GM12878 (cell line): ENCODE data around the gene PKN3. TPM values are rescaled to one million over a fixed set of nuclear protein-coding genes. Genes with fewer than 3 reads are reported as not detected.

Source experiments
- ATAC-seq: fragments of 200-7000 bp; cut with Tn5 transposase; 3 replicates; pipeline ENCODE4 v1.9.1; 2020; ENCODE audit warnings: mild to moderate bottlenecking, moderate library complexity
- BruUV-seq: library from RNA; stranded (reverse); fragments of 400-500 nt; replicated peaks from 2 replicates; lab custom pipeline; 2021; lab: Mats Ljungman, UMichigan
- CTCF ChIA-PET: fragments of 300-600 bp; sonication (Branson Sonifier 250); formaldehyde crosslinking; extraction: SDS; loops from one replicate; lab custom pipeline; 2021; ENCODE audit warnings: inconsistent platforms; lab: Yijun Ruan, JAX
- POLR2A ChIA-PET: fragments of 350-600 bp; formaldehyde crosslinking; extraction: SDS; loops from one replicate; lab custom pipeline; 2021; ENCODE audit warnings: inconsistent platforms; lab: Charles Lee
- RAD21 ChIA-PET: fragments of 300-600 bp; sonication (Branson Sonifier 250); formaldehyde crosslinking; loops from one replicate; lab custom pipeline; 2023; ENCODE audit warnings: antibody characterized with exemption; ENCODE audit not compliant: unreplicated experiment; lab: Charles Lee
- SMC1A ChIA-PET: fragments of 300-600 bp; sonication (Branson Sonifier 250); formaldehyde crosslinking; loops from one replicate; lab custom pipeline; 2023; ENCODE audit not compliant: unreplicated experiment, uncharacterized antibody; lab: Charles Lee
- DNase-seq: peaks from one replicate; pipeline ENCODE4 v3.0.0-alpha.2; 2011; ENCODE audit warnings: low read depth, low spot score
- FAIRE-seq: peaks from 3 replicates; lab custom pipeline; 2011; peaks lifted over from hg19 to GRCh38; lab: Jason Lieb, UNC
- H2AFZ ChIP-seq: 2 replicates; pipeline ENCODE4 v1.6.0; 2011; ENCODE audit warnings: low read depth, low read length, control low read depth; ENCODE audit not compliant: control insufficient read depth
- H3K27ac ChIP-seq: 2 replicates; pipeline ENCODE4 v1.5.1; 2011; ENCODE audit warnings: control low read depth; ENCODE audit not compliant: control insufficient read depth, insufficient read depth
- H3K27me3 ChIP-seq, 2 experiments: replicated peaks in 1 of 2; 2 replicates each; pipeline versions ENCODE4 v1.6.0 to v1.6.1; 2011; ENCODE audit warnings: low read length in 1 of 2; ENCODE audit not compliant: control insufficient read depth in 2 of 2, insufficient read depth in 2 of 2
- H3K36me3 ChIP-seq, 2 experiments: 2 replicates each; pipeline ENCODE4 v1.5.1; 2011; ENCODE audit warnings: low read length in 1 of 2; ENCODE audit not compliant: control insufficient read depth in 2 of 2, insufficient read depth in 2 of 2
- H3K4me1 ChIP-seq: 2 replicates; pipeline ENCODE4 v1.6.1; 2011; ENCODE audit warnings: mild to moderate bottlenecking, low read length, moderate library complexity, mixed read lengths; ENCODE audit not compliant: control insufficient read depth, insufficient read depth
- H3K4me2 ChIP-seq: 2 replicates; pipeline ENCODE4 v1.6.0; 2011; ENCODE audit warnings: control low read depth; ENCODE audit not compliant: control insufficient read depth, insufficient read depth
- H3K4me3 ChIP-seq: fragments of 200-600 bp; sonication (generic); 2 replicates; pipeline ENCODE4 v1.5.1; 2016
- H3K79me2 ChIP-seq: 2 replicates; pipeline ENCODE4 v1.6.0; 2011; ENCODE audit warnings: low read length; ENCODE audit not compliant: control insufficient read depth, insufficient read depth
- H3K9ac ChIP-seq: 2 replicates; pipeline ENCODE4 v1.8.0; 2011; ENCODE audit warnings: low read length, control low read depth, mixed read lengths; ENCODE audit not compliant: control insufficient read depth, insufficient read depth
- H3K9me3 ChIP-seq: replicated peaks from 3 replicates; pipeline ENCODE4 v1.5.1; 2011; ENCODE audit warnings: mild to moderate bottlenecking, low read length; ENCODE audit not compliant: control insufficient read depth, insufficient read depth
- H4K20me1 ChIP-seq: 2 replicates; pipeline ENCODE4 v1.6.0; 2011; ENCODE audit not compliant: control insufficient read depth, insufficient read depth
- CBX5 ChIP-seq: sonication (generic); IDR thresholded peaks from 2 replicates; pipeline ENCODE4 v1.6.1; 2016; ENCODE audit warnings: low read depth, moderate library complexity, mild to moderate bottlenecking, inconsistent platforms
- E4F1 ChIP-seq: fragments of 450-650 bp; IDR thresholded peaks from 2 replicates; pipeline ENCODE4 v1.6.1; 2018; ENCODE audit warnings: borderline replicate concordance, mild to moderate bottlenecking; ENCODE audit not compliant: partially characterized antibody
- HCFC1 ChIP-seq: fragments of 150-350 bp; IDR thresholded peaks from 2 replicates; pipeline ENCODE4 v1.6.1; 2014; ENCODE audit warnings: low read length
- MAX ChIP-seq: IDR thresholded peaks from 2 replicates; pipeline ENCODE4 v1.6.1; 2012; ENCODE audit warnings: low read depth, low read length, improper control_type of control experiment
- POLR2A ChIP-seq: IDR thresholded peaks from 2 replicates; pipeline ENCODE4 v1.6.1; 2011; ENCODE audit warnings: low read depth, mild to moderate bottlenecking, low read length
- SREBF1 ChIP-seq: IDR thresholded peaks from 2 replicates; pipeline ENCODE4 v1.6.1; 2012; ENCODE audit warnings: mild to moderate bottlenecking, low read length
- WGBS: methylation state at CpG from one replicate; pipeline ENCODE4 v1.1.6; 2016; ENCODE audit warnings: low lambda C conversion rate; ENCODE audit not compliant: insufficient replicate concordance, insufficient coverage; ENCODE audit errors: missing lambda C conversion rate; 5-methylcytosine and 5-hydroxymethylcytosine counted together
- in situ Hi-C: fragments of 300-500 bp; cut with MboI; formaldehyde crosslinking; loops from 9 replicates; pipeline ENCODE4 v1.14.3; 2018; ENCODE audit warnings: mixed read lengths
- intact Hi-C: fragments of 100-400 bp; cut with micrococcal nuclease; formaldehyde crosslinking; loops from one replicate; pipeline ENCODE4 v1.14.2; 2022; ENCODE audit not compliant: unreplicated experiment
- polyA plus RNA-seq, 11 experiments: library from polyadenylated mRNA; depleted of rRNA in 4 of 11; unstranded in 6 of 11; stranded (reverse) in 5 of 11; fragments of >200 nt; fragmentation: Nextera tagmentation in 4 of 11; fragmentation: Illumina TruSeq in 1 of 11; extraction: Ambion mirVana in 4 of 11; extraction: Trizol in 1 of 11; gene quantifications; 1 replicate in 1 of 11; 2 replicates in 10 of 11; pipeline versions ENCODE4 v1.2.1 to v1.2.3, GENCODE V29; 2011 to 2016; ENCODE audit warnings: inconsistent platforms in 2 of 11, missing spikeins in 2 of 11, low read depth in 1 of 11
- total RNA-seq, 4 experiments: library from RNA; depleted of rRNA in 3 of 4; stranded (reverse); fragments of >200 nt in 3 of 4; fragmentation: Illumina TruSeq in 1 of 4; extraction: Trizol in 1 of 4; gene quantifications; 2 replicates each; pipeline versions ENCODE4 v1.2.1 to v1.2.3, GENCODE V29; 2013 to 2021

The PKN3 gene
- total and polyA plus RNA-seq, 10 of the 15 experiments (the other 5 are each of a cell fraction or from before 2014, with no cell fraction given) = 0.35 to 11.0 (median 3.3) TPM

GRCh38 chr9:128713941-128714573 lies 11.8 kb downstream of the PKN3 start (continued):
- TF ChIP-seq SREBF1 = no peak
- no peak for TF ChIP-seq E4F1
- TF ChIP-seq CBX5 = no peak
- no peak for TF ChIP-seq MAX

GRCh38 chr9:128714586-128715435 lies 12.5 kb downstream of the PKN3 start:
- DNase-seq (no peak), ATAC-seq (no peak), FAIRE-seq (no peak)
- intact Hi-C loops (no loop called here), in situ Hi-C loops (no loop called here)
- no TSS peak for BruUV-seq
- Histone ChIP-seq H3K9me3 (no peaks in the 10 kb centered on the region), H3K36me3 (no peaks in the 10 kb centered on the region), H3K4me1 (no peaks in the 10 kb centered on the region), H2AFZ (no peak overlapping the region), H3K79me2 (no peaks in the 10 kb centered on the region), H3K27me3 (no peaks in the 10 kb centered on the region), H3K27ac (no peak overlapping the region), H4K20me1 (no peaks in the 10 kb centered on the region), H3K4me3 (no peak overlapping the region), H3K9ac (no peak overlapping the region), H3K4me2 (no peak overlapping the region)
- TF ChIP-seq HCFC1 (no peak), POLR2A (peak; percentile 15; the same call in 1 of the 2 replicates)
- ChIA-PET CTCF (interaction anchor here (1.0 kb wide), 1 partner anchor 13 kb away, joined by 3 read pairs; the partner anchor contains the start of gene PKN3), SMC1A (no interaction called here), POLR2A (no interaction called here), RAD21 (no interaction called here)
- 68% methylated on average over 24 of the region's 24 CpGs for WGBS
